SKM-1 (cell line): Measurements from ENCODE around the gene MIB1.
"Not testable (repeated sequence)": the region's sequence is repeated elsewhere in the genome, so short reads cannot be mapped to it uniquely, and the experiment has no call there.

Experiments
- DNase-seq: peaks from one replicate; lab custom pipeline; 2025; ENCODE audit not compliant: unreplicated experiment; lab: John Stamatoyannopoulos, UW

The MIB1 gene

DNA sequence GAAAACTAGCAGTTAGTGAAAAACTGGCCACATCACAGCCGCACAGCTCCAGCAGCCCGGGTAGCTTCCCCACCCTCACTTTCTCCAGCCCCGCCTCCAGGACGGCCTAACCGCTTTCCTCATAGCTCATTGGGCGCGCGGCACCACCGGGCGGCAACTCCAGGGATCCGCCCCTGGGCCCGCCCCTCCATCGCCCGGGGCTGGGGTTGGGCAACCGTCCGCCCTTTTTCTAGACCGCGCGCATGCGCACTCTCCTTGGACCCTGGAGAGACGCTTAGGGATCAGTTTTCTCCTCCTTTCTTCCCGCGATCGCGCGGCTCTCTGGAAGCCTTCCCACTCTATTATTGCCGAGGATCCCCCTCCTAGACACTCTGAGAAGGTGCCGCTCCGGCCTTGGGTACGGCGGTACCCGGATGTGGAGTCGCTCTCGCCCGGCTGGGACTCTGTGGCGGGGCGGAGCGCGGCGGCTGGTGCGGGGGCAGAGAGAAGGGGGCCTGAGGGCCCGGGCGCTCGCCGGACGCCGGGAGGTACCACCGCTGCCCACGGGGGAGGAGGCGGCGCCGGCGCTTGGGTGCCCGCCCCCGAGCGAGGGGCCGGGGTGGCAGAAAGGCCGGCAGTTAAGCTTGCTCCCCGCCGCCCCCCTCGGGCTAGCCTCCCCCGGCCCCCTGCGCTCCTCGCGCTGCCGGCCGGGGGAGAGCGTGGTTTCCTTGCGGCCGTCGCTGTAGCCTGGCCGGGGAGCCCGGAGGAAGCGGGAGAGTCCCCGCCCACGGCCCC, at the start of gene MIB1:
Gene MIB1, plus strand, starts transcription at position 255 of the 774 bp plus-strand sequence. CDS start 792 bp downstream, outside the sequence.
- DNase-seq: peak; percentile 92

- no peak for DNase-seq
These were observed 47.3 kb upstream of the MIB1 start for GRCh38 chr18:21693322-21693721.

DNA sequence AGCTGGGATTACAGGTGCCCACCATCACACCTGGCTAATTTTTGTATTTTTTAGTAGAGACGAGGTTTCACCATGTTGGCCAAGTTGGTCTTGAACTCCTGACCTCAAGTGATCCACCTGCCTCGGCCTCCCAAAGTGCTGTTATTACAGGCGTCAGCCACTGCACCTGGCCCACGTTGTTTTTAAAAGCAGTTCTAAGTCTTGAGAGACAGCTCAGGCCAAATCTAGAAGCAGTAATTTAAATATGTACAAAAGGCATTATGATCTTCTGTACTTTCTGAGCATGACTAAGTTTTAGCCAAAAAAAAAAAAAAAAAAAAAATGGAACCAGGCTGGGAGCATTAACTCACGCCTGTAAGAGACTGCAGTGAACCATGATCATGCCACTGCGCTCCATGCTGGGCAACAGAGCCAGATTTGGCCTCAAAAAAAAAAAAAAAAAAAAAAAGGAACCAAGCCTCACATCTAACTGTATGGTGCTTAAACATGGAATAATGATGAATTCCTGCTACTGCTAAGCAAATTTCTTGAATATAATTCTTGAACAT, 40.0 kb upstream of the MIB1 start:
- no peak for DNase-seq

GRCh38 chr18:21701621-21702020, 39.0 kb upstream of the MIB1 start:
- DNase-seq: no peak

- DNase-seq: no peak
These were observed 38.0 kb upstream of the MIB1 start for GRCh38 chr18:21702602-21703001.

DNA sequence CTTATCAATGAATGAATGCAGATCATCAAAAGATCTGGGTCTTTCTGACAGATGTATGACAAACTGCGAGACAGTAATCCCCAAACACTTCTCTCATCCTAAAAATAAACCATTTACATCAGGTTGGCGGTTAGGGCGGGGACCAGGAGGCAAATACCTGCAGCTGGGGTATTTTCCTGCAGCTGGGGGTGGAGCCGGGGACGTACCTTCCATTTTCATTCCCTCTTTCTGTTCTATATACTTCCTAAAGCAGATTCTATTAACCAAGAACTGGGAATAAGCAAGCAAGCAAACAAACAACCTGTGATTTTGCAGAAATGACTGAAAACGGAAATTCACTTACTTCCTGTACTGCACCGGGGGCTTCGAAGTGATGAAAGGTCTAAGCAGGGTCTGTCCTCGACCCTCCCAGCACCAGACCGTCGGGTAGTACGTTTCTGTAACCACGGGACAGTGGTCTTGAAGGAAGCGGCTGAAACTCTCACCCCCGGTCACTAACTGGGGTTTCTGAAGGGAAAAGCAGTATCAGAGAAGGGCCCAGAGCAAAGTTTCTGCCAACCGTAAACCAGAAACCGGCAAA, 37.3 kb upstream of the MIB1 start:
- DNase-seq: no peak

DNA sequence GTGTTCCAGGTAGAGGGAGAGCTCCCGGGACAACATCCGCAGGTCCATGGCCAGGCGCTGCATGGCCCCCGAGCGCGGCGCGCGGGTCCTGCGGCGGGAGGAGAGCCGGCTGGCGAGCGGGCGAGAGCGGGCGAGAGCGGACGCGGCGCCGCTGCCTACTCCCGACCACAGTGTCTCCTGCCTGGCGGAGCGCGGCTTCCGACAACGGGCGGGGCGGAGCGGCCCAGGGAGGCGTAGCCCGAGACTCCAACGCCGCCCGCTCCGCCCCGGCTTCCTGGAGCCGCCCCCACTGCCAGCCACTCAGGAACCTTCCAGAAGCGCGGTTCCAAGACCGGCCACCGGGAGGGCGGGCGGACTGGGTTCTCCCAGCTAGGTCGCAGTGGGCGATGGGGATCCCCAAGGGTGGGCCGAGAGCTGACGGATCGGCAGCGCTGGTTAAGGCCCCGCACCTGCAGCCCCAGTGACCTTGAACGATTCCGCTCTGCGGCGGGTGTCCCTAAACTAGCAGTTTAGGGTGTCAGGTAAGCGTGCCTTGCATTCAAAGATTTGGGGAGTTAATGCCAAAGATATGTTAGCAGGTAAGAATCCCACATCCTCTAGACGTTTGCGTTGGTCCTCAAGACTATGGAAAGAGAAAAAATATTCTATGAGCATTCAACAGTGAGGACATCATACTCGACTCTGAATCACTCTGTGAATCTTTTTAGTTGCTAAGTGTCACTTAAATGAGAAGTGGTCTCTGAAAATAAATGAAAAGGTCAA, 35.8 kb upstream of the MIB1 start, which contains the start of gene ABHD3:
Gene ABHD3, minus strand, starts transcription at position 172 of the 762 bp plus-strand sequence. Its CDS starts 109 bp downstream, at position 63.
- DNase-seq: peak; percentile 79

- DNase-seq: no peak
These were observed 34.2 kb upstream of the MIB1 start for GRCh38 chr18:21706386-21706865.

DNA sequence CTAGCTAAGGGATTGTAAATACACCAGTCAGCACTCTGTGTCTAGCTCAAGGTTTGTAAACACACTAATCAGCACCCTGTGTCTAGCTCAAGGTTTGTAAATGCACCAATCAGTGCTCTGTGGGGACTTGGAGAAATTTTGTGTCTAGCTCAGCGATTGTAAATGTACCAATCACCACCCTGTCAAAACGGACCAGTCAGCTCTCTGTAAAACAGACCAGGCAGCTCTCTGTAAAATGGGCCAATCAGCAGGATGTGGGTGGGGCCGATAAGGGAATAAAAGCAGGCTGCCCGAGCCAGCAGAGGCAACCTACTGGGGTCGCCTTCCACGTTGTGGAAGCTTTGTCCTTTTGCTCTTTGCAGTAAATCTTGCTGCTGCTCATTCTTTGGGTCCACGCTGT, 33.5 kb upstream of the MIB1 start:
- not testable (repeated sequence) for DNase-seq

DNA sequence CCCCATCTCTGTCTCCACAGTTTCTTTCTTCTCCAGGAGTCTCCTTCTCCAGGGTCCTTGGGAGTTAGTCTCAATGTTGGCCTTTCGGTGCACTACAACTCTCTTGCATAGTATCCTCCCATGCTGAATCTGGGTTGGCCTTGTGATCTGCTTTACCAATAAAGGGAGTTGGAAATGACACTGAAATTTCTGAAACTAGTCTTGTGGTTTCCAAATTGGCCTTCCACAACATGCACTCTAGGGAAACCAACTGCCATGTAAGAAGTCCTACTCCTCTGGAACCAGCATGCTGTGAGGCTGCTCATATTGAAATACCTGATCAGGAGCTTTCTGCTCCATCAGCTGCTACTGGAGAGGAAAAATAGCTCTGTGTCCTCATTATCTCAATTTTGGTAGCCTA, 26.1 kb upstream of the MIB1 start:
- no peak for DNase-seq

GRCh38 chr18:21722687-21723086, 17.9 kb upstream of the MIB1 start:
- DNase-seq: no peak

DNA sequence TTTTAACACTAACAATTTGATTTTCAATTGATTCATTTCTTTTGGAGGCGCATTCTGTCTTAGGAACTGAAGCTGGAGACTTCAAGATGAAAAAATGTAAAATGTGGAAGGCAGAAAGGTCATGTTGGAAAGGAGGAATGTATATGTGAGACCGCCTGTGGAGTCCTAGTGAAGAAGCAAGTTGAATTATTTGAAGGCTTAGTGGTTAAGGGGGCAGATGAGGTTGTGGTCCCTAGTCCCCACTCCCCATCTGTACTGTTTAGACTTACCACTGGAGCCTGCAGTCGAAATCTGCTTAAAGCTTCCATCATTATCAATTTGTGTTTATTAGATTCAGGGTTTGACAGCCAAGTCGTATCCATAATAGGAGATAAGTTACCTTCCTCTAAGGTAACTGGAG, 15.4 kb upstream of the MIB1 start:
- no peak for DNase-seq

DNA sequence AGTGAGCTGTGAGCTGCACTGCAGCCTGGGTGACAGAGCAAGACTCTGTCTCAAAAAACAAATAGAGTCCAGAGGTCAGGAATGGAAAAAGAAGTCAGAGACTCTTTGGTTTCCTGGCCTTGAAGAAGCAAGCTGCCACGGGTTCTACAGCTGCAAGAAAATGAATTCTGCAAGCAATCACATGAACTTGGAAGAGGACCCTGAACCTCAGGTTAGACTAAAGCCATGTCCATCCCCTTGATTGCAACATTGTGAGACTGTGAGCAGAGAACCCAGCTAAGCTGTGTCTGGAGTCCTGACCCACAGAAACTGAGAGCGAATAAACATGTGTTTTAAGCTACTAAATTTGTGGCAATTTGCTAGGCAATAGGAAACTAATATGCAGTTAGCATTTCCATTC, 12.9 kb upstream of the MIB1 start:
- no peak for DNase-seq

GRCh38 chr18:21733011-21733410, 7.6 kb upstream of the MIB1 start:
- no peak for DNase-seq

DNA sequence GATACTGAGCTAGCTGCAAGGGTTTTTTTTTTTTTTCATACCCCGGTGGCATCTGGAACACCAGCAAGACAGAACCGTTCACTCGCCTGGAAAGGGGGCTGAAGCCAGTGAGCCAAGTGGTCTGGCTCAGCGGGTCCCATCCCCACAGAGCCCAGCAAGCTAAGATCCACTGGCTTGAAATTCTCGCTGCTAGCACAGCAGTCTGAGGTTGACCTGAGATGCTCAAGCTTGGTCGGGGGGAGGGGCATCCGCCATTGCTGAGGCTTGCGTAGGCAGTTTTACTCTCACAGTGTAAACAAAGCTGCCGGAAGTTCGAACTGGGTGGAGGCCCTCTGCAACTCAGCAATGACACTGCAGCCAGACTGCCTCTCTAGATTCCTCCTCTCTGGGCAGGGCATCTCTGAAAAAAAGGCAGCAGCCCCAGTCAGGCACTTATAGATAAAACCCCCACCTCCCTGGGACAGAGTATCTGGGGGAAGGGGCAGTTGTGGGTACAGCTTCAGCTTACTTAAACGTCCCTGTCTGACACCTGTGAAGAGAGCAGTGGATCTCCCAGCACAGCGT, 5.1 kb upstream of the MIB1 start:
- DNase-seq: no peak

DNA sequence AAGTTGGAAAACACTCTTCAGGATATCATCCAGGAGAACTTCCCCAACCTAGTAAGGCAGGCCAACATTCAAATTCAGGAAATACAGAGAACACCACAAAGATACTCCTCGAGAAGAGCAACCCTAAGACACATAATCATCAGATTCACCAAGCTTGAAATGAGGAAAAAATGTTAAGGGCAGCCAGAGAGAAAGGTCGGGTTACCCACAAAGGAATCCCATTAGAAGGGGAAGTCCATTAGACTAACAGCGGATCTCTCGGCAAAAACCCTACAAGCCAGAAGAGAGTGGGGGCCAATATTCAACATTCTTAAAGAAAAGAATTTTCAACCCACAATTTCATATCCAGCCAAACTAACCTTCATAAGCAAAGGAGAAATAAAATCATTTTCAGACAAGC, 3.7 kb upstream of the MIB1 start:
- DNase-seq: not testable (repeated sequence)

DNA sequence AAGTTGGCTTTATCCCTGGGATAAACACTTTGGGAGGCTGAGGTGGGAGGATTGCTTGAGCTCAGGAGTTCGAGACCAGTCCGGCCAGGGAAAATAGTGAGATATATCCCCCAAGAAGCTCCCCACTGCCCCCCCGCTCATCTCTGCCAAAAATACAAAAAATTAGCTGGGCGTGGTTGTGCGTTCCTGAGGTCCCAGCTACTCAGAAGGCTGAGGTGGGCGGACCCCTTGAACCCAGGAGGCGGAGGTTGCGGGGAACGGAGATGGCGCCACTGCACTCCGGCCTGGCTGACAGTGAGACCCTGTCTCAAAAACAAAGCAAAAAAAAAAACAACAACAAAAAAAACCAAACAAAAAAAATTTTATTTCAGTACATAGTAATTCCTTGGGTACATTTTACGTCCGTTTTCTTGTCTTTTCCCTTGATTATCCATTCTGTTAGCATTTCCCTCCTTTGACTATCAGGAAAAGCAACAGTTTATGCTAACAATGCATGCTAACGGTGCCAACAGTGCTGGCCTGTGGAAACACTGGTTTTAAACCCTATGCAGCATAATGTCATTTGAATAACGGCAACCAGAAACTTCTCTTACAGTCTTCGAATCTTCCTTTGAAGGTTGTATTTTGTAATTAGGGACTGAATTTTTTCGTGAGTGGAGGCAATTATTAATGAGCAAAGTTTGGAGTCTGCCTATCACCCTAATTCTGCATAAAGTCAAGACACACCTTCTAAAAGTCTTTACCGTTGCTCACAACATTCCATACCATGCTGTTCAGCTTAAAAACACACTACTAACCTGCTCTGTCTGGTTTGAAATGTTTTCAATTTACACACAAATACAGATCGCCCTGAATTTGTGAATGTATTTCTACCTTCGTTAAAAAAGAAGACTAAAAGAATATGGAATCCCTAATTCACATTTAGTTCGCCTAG, 721 bp upstream of the MIB1 start:
- no peak for DNase-seq

- no peak for DNase-seq
These were observed 645 bp downstream of the MIB1 start for GRCh38 chr18:21741312-21741561.

- DNase-seq: no peak
These were observed 1.1 kb downstream of the MIB1 start for GRCh38 chr18:21741562-21742314.

DNA sequence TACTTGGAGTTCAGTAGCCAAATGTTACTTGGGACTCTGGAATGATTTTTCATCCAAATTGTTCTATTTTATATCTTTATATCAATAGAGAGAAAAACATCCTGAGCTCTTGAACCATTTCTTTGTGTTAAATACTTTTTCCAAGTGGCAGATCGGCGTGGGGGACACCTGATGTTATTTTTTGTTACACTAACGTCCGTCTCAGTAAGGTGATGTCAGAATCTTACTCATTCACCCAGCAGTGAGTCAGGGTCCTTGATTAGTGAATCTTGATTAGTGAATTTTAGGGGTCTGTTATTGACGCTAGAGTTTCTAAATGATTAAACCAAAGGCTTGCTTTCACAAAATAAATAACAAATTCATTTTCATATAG, 1.7 kb downstream of the MIB1 start:
- DNase-seq: no peak
